AG10803 (cell line): ENCODE results near the gene OR6C70.
"Not testable (repeated sequence)": the region's sequence is repeated elsewhere in the genome, so short reads cannot be mapped to it uniquely, and the experiment has no call there.

Experiments used
- DNase-seq: peaks from one replicate; pipeline ENCODE4 v3.0.0; 2010; ENCODE audit warnings: low read depth
- H3K4me3 ChIP-seq: 2 replicates; pipeline ENCODE4 v1.5.1; 2011; ENCODE audit warnings: mild to moderate bottlenecking, low read length, control low read depth
- TF ChIP-seq, protein P1 (sequence below): conservative IDR thresholded peaks from 2 replicates; pipeline ENCODE4 v1.5.1; 2011; ENCODE audit warnings: mild to moderate bottlenecking, low read length, control low read depth, inconsistent platforms

OR6C70 gene

DNA sequence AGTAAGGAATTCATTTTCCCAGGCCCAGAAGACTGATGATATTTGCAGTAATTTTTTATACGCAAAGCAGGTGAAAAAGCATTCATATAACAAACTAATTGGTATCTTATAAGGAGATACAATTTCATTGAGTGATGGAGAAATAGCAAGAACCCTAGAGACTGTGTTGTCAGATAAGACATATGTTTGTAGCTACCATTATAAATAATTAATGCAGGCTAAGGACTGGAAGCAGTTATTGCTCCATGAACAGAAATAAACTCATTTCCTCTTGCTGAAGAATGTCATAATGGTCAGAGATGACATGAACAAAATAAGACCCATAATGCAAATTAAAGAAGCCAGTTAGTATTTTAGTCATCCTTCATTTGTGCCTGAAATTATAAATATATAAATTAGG lies 24.6 kb downstream of the OR6C70 start:
- DNase-seq, result no peak
- H3K4me3 ChIP-seq, result no peak overlapping the region
- TF ChIP-seq, protein P1, sequence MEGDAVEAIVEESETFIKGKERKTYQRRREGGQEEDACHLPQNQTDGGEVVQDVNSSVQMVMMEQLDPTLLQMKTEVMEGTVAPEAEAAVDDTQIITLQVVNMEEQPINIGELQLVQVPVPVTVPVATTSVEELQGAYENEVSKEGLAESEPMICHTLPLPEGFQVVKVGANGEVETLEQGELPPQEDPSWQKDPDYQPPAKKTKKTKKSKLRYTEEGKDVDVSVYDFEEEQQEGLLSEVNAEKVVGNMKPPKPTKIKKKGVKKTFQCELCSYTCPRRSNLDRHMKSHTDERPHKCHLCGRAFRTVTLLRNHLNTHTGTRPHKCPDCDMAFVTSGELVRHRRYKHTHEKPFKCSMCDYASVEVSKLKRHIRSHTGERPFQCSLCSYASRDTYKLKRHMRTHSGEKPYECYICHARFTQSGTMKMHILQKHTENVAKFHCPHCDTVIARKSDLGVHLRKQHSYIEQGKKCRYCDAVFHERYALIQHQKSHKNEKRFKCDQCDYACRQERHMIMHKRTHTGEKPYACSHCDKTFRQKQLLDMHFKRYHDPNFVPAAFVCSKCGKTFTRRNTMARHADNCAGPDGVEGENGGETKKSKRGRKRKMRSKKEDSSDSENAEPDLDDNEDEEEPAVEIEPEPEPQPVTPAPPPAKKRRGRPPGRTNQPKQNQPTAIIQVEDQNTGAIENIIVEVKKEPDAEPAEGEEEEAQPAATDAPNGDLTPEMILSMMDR, result no peak

DNA sequence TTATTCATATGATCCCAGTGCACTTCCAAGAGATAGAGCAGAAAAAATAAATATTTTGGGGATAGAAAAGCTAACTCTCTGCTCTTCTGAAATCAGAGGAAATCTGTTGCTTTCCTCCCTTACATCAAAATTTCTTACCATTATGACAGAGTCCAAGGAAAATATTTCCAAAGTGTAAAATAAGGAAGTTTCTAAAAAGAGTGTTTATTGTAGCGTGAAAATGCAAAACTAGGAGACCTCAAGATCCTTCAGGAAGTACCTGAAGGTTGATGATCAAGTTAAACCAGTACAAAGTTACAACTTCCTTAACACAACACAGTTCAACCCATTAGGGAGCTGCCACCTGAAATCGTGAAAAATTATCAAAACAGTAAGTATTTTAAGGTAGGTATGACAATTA lies 26.2 kb downstream of the OR6C70 start, which contains the start of gene OR6C2:
Gene OR6C2 (plus strand): TSS at position 301 of the 400 bp plus-strand sequence. CDS start 8,138 bp downstream, outside the sequence.
- TF ChIP-seq, protein P1, result no peak
- no peak within 1 kb of the TSS for H3K4me3 ChIP-seq
- DNase-seq, result no peak

DNA sequence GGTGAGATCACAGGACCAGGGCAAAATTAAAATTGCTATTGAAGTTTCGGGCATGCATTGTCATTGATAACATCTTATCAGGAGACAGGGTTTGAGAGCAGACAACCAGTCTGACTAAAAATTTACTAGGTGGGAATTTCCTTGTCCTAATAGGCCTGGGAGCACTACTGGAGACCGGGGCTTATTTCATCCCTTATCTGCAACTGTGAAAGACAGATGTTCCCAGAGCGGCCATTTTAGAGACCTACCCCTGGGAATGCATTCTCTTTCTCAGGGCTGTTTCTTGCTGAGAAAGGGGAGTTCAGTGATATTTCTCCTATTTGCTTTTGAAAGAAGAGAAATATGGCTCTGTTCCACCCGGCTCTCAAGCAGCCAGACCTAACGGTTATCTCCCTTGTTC lies 28.7 kb downstream of the OR6C70 start:
- H3K4me3 ChIP-seq, DNase-seq: not testable (repeated sequence)

DNA sequence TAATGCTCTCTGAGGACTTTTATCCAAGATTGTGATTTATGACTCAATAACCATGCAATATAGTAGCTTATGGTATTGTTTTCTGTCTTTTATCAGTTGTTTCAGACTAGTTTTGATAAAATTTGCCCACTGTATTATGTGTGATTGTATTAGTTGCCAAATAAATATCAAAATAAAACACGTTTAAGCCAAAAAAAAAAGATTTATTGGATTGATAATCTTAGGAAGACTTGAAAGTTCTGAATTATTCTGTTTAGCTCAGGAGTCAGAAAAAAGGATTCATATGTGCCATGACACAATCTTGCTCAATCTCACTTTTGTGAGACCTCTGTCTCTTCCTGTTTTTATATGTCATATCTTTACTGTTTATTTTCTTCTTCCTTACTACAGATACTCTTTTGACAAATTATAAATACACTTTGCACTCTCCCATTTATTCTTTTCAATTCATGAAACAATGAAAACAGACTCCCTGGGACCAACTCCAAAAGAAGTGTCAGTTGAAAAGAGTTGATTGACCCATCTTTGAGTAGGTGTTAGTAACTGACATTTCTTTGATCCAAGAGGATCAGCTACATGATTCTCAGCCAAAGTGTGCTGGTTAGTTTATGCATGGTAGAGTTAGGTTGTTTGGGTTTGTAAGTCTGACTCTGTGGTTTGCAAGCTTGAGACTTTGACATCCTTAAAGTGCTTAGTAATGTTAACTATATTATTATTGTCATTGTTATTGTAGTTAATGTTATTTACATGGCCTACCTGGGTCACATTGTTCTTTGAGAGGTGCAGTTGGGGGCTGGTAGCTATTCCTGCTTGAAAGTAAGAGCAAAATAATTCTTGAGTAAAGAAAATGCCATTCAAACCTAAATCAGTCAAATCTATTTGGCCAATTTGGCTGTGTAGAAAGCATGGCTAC lies 41.4 kb downstream of the OR6C70 start:
- TF ChIP-seq, protein P1, result no peak
- no peak overlapping the region for H3K4me3 ChIP-seq
- DNase-seq, result no peak

DNA sequence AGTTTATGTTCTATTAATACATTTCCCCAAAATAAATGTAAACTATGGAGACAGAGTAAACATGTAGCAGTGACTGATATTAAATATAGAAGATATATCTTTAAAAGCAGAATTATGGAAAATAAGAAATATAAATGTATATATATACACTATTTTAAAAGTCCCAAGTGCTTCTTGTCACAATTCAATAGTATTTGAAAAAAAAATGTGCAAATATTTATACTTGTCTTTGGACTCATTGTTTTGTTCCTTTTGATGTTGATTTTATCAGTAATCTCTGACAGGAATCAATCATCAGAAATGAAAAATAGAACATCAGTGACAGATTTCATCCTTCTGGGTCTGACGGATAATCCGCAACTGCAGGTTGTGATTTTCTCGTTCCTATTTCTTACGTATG lies 44.0 kb downstream of the OR6C70 start, which contains the start of gene OR6C76:
Gene OR6C76 (plus strand): TSS at position 301 of the 400 bp plus-strand sequence. CDS start 0 bp downstream, at position 301.
- H3K4me3 ChIP-seq, result no peak within 1 kb of the TSS
- TF ChIP-seq, protein P1, result no peak
- no peak for DNase-seq

DNA sequence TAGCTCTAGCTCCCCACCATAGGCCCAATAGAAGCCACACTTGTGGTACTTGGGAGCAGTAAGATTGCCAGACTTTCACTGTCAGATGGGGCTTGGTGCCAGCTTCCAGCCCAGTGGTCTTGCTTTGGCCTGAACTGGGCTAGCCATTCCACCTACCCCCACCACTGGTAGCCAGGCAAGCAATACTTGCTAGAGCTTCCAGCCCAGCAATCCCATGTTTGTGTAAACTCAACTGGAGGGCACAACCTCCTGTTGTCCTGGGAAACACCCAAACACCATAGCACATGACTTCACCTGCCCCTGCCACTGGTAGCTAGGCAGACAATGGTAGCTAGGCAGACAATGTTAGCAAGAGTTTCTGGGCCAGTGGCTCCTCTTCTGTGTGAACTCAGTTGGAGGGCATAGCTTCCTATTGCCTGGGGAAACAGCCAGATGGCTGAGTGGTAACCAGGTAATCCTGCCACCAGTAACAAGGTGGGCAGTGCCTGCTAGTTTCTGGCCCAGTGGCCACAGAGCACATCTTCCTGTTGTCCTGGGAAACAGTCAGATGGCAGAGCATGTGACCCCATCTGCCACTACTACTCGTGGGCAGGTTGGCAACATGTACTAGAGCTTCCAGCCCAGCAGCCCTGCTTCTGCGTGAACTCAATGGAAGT lies 49.5 kb downstream of the OR6C70 start:
- DNase-seq, result no peak
- H3K4me3 ChIP-seq, result no peak overlapping the region
- TF ChIP-seq, protein P1, result no peak
